ENCODE results near the gene ZNF367. TPM values are rescaled to one million over a fixed set of nuclear protein-coding genes. Genes with fewer than 3 reads are reported as not detected.
A peak's percentile ranks its signal among the peaks of the same experiment; 100 is the strongest.

ZNF367 gene
- 10 to 100 TPM in 1 of 2 donors, 1 to 10 TPM in 1; 3.6 to 18.9 TPM for total RNA-seq

DNA sequence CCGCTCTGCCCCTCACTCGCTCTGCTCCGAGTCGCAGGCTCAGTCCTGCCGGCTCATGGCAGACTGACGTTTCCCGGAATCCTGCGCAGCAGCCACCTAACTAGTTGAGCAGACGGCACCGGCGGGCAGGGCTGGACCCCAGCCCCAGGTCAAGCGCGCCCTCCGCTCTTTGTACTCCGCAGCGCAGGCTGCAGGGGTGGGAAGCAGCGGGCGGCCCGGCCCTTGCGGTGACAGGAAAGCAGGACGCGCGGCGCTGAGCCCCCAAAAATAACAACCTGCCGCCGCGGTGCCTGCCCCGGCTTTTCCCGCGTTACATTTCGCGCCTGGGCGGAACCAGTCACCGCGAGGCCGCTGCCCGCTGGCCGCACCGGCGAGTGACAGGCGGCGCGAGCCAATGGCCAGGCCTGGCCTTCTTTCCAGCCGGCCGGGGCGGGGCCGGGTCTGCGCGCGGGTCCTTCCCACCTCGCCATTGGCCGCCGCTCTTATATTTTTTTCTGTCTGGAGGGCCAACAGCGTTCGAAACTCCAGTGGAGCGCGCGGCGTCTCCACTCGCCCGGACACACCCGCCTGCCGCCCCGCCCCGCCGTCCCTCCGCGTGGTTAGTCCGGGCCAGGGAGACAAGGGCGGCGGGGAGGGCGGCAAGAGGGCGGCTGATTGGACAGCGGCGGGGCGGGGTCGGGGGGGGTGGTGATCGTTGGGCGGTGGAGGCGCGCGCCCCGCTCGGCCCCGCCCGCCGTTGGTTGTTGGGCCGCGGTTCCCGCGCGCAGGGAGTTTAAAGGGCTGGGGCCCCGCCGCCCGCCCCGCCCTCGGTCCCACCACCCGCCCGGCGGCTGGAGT is at the start of gene ZNF367:
Gene ZNF367, minus strand, starts transcription at position 288 of the 837 bp plus-strand sequence. CDS start 338 bp downstream, outside the sequence.
- peak; percentile 97 for DNase-seq
- no peaks in the 10 kb centered on the region for H3K9me3 ChIP-seq
- intact Hi-C loops (cut with DNase I), result no loop called here
- H3K4me3 ChIP-seq, result peak within 1 kb of the TSS; percentile 53
- H3K36me3 ChIP-seq, result no peaks in the 10 kb centered on the region
- H3K27ac ChIP-seq, result peak within 1 kb of the TSS; percentile 100
- peaks cover 14% of the 10 kb centered on the region for H3K4me1 ChIP-seq
- no peaks in the 10 kb centered on the region for H3K27me3 ChIP-seq
- peak within 1 kb of the TSS; percentile 78 to 97 for H3K9ac ChIP-seq (ENCODE audit: low read depth in 2 of 2, low read length in 2 of 2)
- TF ChIP-seq CTCF (IDR thresholded peaks at IDR 0.05), result no peak

- Histone ChIP-seq H3K9me3 (no peaks in the 10 kb centered on the region), H3K4me3 (no peak overlapping the region), H3K4me1 (no peaks in the 10 kb centered on the region), H3K27me3 (no peaks in the 10 kb centered on the region), H3K27ac (no peak overlapping the region), H3K36me3 (no peaks in the 10 kb centered on the region), H3K9ac (ENCODE audit: low read depth in 2 of 2, low read length in 2 of 2) (no peak overlapping the region)
- no peak for DNase-seq
- no peak for TF ChIP-seq CTCF (IDR thresholded peaks at IDR 0.05)
- intact Hi-C loops (cut with DNase I), result no loop called here
Measured at GRCh38 chr9:96467784-96468183, 49.6 kb upstream of the ZNF367 start.

DNA sequence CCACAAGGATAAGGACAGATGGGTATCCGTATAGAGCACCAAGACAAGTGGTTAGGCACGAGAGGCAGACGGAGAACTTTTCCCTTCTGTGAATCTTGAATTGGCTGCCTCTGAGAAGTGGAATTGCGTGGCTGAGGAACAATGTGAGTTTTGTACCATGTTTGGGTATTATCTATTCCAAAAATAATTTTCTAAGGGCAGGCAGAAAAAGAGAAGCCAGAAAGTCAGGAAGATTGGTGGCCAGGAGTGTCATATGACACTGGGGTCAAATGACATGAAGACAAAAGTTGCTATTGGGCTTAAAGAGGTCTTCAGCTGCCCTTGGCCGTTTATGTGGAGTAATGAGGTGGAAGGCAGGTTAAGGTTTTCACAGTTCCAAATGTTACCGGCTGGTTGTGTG is 46.3 kb upstream of the ZNF367 start:
- H3K27me3 ChIP-seq, result no peaks in the 10 kb centered on the region
- no peak overlapping the region for H3K27ac ChIP-seq
- no peak for DNase-seq
- no peaks in the 10 kb centered on the region for H3K36me3 ChIP-seq
- intact Hi-C loops (cut with DNase I), result no loop called here
- TF ChIP-seq CTCF (IDR thresholded peaks at IDR 0.05), result no peak
- H3K9me3 ChIP-seq, result no peaks in the 10 kb centered on the region
- no peak overlapping the region for H3K4me3 ChIP-seq
- H3K9ac ChIP-seq (ENCODE audit: low read depth in 2 of 2, low read length in 2 of 2), result no peak overlapping the region
- H3K4me1 ChIP-seq, result no peaks in the 10 kb centered on the region

DNA sequence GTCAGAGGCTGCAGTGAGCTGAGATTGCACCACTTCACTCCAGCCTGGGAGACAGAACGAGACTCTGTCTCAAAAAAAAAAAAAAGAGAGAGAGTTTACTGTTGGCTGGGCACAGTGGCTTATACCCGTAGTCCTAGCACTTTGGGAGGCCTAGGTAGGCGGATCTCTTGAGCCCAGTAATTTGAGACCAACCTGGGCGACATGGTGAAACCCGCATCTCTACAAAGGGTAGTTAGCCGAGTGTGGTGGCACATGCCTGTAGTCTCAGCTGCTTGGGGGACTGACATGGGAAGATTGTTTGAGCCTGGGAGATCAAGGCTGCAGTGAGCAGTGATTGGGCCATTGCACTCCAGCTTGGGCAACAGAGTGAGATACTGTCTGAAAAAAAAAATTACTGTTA is 44.4 kb upstream of the ZNF367 start:
- intact Hi-C loops (cut with DNase I), result no loop called here
- DNase-seq, result no peak
- H3K36me3 ChIP-seq, result no peaks in the 10 kb centered on the region
- H3K4me1 ChIP-seq, result no peaks in the 10 kb centered on the region
- no peak overlapping the region for H3K27ac ChIP-seq
- H3K9me3 ChIP-seq, result no peaks in the 10 kb centered on the region
- TF ChIP-seq CTCF (IDR thresholded peaks at IDR 0.05), result no peak
- H3K4me3 ChIP-seq, result no peak overlapping the region
- no peak overlapping the region for H3K9ac ChIP-seq (ENCODE audit: low read depth in 2 of 2, low read length in 2 of 2)
- no peaks in the 10 kb centered on the region for H3K27me3 ChIP-seq

DNA sequence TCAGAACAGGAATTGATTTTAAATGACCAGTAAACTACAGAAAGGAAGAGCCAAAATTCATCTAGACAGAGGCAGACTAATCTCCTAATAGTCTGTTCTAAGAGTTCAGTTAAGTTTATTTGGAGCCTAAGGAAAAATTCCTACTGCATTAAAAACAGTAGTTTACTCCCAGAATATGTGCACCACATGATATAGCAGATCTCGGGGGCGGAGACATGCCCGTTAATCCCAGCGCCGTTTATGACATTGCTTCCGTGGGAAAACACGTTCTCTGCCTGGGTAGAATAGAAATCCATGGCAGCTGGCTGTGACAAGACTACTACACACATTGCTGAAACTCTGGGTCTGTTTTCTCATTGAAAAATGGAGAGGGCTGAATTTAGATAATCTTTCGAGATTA is 43.2 kb upstream of the ZNF367 start:
- DNase-seq, result no peak
- no peaks in the 10 kb centered on the region for H3K36me3 ChIP-seq
- no peak overlapping the region for H3K27ac ChIP-seq
- H3K9ac ChIP-seq (ENCODE audit: low read depth in 2 of 2, low read length in 2 of 2), result no peak overlapping the region
- no peaks in the 10 kb centered on the region for H3K9me3 ChIP-seq
- TF ChIP-seq CTCF (IDR thresholded peaks at IDR 0.05), result no peak
- no peaks in the 10 kb centered on the region for H3K4me1 ChIP-seq
- H3K27me3 ChIP-seq, result no peaks in the 10 kb centered on the region
- H3K4me3 ChIP-seq, result no peak overlapping the region
- intact Hi-C loops (cut with DNase I), result no loop called here

Data from colonic mucosa (tissue), 4 donors.